Occipital lobe (tissue), 2 donors: ENCODE results near the gene BEND5. TPM values are rescaled to one million over a fixed set of nuclear protein-coding genes. Genes with fewer than 3 reads are reported as not detected.

ENCODE experiments used
- DNase-seq: peaks from one replicate; lab custom pipeline; 2025; lab: John Stamatoyannopoulos, UW
- total RNA-seq: library from RNA; depleted of rRNA; stranded (reverse); fragments of >200 nt; gene quantifications from one replicate; pipeline ENCODE4 v1.2.3, GENCODE V29; 2014

The BEND5 gene
- total RNA-seq, 1 donor from 2014 or later: 18.2 TPM

DNA sequence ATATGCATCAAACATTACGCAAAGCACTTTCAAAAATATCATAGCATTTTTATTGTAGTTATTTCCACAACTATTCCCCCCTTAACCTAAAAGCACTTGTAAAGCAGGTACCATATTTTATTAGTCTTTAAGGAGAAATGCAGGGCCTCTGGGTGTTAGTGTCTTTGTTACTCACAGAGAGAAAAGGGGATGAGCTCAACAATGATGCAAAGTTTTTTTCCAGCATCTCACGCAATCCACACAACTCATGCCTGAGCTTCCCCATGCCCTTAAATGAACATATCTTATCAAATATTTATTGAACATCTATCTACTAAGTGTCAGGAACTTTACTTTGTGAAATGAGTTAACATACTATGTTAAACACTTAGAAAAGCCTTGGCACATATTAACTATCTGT is 50.6 kb downstream of the BEND5 start:
- no peak for DNase-seq

DNA sequence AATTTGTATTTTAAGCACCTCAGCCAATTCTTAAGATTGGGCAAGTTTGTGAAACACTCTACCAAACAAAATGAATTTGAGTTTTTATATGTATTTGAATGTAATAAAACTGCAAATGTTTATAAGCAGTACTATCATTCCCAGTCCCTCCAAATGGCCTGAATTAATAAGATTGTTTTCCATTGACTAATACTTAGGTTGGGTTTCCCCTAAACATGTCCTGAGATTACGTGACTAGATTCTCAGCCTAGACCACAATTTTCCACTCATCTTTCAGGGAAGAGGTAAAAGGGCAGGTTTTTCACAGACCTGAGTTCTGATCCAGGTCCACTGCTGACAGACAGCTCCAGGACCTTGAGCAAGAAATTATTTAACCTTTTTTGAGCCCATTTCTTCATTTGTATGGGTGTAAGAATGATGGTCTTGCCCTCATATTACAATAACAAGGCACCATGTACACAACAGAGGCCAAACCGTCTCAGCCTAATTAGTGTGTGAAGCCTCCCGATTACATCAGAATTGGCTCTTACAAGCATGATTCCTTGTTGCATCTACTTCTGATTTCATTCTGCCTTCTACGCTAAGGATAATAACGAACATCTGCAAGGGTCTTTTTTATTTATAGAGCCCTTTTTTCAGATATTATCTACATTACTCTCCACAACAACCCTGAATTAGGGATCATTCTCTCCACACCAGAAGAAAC is 51.2 kb downstream of the BEND5 start:
- DNase-seq: no peak

DNA sequence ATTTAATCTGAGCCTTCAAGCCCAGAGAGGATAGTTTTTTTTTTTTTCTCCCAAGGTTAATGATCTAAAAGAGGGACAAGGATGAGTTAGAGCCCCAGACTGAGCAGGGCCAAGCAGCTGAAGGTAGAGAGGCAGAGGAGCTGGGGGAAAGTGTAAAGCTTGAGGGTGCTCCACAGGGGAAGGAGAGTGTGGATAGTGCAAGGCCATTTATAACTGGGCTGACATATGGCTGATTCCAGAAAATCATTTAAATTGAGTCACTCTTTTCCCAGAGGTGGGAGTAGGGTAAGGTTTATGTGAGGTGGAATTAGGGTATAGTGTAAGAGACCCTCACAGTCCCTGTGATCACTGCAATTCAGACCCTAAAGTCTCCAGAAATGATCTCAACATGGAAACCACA is 55.8 kb downstream of the BEND5 start:
- DNase-seq: no peak

DNA sequence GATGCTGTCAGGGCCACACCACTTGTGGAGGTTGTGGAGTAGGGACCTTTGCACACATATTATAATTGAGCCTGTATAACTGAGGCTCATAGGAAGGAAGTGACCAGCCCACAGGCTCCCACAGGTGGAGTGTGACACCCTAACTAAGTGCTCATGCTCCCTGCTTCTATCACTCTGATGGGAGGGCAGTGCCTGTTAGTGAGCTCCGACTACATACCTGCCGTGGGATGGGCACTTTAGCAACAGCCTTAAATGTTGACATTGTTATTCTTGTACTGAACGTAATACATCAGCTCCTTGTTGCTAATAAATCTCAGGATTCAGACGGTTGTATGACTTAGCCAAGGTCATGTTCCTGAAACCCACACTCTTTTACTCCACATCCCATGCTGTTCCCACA is 58.0 kb downstream of the BEND5 start:
- no peak for DNase-seq

DNA sequence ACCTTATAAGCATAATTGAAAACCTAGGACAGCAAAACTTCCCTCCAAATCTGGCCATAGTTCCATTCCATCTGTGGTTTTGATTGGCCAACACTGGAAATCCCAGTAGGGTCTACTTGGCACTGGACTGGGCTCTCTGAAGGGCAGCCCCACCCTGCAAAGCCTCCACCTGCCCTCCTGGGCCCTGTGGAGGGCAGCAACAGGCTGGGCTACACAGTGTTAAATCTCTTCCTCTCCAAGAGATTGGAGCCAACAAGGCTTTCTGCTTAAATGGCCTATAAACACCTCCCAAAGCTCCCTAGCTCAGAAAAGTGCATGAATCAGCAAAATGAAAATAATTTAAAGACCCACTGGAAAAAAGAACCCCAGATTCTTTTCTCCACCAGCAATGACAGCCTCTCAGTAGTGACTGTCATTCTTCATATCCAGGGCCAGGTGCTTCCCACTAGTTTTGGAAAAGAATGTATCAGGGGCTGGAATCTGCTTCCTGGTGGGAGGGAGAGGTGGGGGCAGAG is 58.5 kb downstream of the BEND5 start:
- no peak for DNase-seq

DNA sequence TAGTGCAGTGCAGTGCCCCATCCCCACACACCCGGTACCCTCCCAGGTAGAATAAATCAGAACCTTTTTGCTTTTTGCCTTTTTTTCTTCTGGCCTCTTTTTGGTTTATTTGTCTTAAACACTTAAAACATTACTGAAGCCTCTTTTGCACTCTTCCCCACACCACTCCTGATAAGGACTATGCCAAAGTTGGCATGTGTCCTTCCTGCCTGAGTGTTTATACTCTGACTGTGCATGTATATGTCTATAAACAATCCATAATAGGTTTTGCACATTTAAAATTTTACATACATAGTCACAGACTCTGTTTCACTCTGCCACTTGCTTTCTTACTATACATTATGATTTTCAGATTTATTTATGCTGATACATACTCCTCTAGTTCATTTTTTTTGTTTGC is 59.6 kb downstream of the BEND5 start:
- DNase-seq: no peak

DNA sequence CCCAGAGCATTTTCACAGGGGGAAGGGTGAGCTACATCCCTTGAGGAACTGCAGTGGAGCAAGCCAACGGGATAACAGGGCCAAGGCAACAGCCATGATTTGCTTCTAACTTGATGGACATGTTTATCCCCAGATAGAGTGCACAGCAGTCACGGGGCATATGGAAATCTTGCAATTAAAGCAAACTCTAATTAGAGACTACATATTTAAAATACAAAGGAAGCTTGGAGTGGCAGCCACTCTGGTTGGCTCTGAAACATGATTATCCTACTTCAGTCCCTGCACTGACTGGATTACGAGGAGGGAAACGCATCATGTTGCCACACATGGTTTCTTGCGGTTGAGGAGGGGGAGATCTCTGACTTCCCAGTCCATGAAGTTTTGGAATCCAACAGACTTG is 60.8 kb downstream of the BEND5 start:
- no peak for DNase-seq

DNA sequence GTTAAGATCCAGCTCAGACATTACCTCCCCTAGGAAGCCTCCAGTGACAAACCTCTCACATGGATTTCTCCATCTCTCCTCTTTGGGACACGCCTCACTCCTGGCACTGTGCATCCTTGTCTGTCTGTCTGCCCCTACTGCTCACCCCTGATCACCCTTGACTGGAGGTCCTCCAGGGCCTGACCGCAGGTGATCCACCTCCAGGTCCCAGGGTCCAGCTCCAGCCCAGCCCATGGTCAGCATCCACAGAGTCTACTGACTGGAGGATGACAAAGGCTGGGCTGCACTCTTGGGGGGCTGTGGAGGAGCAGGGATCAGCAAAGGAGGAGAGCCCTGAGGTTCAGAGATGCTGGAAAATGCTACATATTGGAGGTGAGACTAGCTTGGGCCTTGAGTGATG is 65.8 kb downstream of the BEND5 start:
- DNase-seq: no peak

DNA sequence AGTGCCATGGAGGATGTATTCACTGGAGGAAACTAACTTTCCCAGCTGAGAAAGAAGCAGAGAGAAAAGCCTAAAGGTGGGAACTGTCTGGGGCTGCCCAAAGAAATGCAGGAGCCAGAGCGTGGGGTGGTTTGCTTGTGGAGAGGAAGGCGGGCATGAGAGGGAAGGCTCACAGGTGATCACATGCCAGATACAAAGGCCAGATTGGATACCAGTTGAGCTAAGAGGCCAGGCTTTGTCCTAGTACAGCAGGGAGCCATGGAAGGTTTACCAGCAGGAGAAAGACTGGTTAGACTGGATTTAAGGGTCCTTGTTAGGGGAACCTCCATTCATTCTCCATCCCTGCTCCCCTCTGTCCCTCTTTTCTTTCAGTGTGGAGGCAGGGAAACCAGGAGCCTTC is 66.4 kb downstream of the BEND5 start:
- DNase-seq: no peak

DNA sequence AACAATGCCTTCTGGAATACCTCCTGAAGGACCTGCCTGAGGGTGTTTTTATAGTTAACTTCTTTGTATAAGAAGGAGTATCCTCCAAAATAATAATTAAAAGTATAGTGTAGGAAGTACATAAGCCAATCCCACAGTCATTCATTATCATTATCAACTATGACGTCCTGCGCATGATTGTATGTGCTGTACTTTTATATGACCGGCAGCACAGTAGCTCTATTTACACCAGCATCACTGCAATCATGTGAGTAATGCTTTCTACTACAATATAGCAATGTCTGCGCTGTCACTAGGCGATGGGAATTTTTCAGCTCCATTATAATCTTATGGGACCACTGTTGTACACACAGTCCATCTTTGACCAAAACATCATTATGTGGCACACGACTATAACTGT is 72.0 kb downstream of the BEND5 start:
- DNase-seq: no peak

DNA sequence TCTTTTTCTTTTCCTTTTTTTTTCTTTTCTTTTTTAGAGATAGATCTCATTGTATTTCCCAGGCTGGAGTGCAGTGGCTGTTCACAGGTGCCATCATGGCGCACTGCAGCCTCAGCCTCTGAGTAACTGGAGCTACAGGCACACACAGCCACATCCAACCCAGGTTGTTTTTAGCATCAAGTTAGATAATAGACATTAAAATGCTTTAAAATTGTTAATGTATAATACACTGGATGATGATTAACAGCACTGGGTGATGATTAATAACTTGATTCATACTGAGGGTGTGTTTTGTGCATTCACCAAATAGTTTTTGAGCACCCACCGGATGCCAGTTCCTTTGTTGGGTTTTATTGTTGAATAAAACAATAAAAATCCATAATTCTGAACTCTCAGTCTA is 75.2 kb downstream of the BEND5 start:
- DNase-seq: no peak

DNA sequence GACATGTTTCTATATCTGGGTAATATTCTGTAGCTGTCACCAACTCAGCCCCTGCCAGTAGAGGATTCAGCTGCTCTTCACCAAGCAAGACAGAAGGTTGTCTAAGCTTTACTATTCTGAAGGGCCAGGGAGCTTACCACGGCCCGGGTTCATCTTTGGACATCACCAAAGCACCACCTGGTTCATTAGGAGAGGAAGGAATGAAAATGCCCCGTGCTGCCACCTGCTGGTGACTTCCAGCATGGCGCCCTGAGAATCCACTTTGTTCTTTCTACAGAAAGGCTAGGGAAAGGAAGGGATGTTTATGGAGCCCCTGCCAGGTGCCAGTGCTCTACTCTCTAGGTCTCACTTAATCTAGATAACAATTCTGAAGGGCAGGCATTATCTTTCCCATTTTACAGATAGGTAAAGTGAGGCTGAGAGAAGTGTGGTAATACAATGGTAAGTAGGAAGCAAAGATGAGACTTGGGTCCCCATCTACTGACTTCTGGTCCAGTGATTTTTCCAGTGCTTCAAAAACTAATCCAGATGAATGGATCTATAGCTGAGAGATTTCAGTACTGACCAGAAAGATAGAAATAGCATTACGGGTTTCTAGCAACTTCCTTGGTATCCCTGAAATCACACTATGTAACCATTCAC is 79.5 kb downstream of the BEND5 start:
- DNase-seq: peak; percentile 5

DNA sequence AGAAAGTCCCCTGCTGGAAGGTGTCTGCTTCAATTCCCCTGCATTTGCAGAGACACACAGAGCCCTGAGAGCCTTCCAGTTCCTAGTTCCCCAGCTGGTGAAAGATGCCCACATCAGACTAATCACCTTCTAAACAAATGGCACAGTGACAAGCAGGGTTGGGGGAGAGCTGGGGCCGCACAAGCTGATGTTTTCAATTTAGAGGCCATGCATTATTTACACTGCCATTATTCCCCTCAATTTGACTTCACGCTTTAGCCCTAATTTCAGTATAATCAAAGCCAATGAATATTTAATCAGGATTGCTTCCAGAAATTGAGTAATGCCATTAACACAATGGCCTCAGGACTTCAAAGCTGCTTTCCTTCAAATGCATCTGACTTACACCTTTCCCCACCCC is 81.5 kb downstream of the BEND5 start:
- DNase-seq: no peak

DNA sequence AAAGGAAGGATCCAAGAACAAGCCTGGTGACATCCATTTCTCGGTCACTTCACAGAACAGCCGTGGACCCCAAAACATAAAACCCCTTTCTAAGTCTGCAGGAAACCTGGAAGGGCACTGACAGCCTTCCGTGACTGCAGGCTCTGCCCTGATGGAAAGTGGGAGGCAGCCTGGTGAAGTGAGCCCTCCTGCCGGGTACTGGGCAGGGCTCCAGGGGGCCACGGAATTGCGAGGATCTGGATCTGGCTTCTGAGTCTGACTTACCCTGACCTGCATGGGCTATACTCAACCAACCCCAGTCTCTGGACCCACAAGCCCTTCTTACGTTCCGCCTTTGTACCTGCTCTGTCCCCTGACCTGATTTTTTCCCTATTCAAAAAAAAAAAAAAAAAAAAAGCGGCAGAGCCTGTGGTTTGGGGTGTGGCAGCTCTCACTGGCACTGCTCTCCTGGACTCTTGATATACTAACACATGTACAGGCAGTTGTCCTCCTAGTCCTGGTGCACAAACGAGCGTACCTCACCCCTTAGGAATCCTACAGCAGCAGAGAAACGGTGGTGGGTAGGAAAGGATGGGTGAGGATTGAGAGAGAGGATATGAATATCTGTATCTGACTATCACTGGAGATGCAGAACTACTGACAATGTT is 82.9 kb downstream of the BEND5 start:
- no peak for DNase-seq

DNA sequence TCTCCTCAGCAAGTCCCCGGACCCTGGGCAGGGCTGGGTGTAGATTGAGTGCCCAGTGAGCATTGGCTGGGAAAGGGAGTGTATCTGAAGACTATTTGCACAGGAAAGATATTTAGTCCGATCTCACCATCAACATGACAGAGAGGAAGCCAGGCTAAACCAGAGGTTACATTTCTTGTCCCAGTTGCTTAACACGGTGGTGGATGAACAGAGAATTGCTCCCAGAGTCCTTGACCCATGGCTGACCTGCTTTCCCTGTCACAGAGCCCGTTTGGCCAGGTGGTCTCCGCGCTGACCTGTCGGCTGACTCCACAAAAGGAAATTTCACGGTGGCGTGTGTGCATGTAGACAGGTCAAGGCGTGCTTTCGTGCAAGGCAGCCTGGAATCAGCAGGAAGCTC is 83.5 kb downstream of the BEND5 start:
- no peak for DNase-seq

DNA sequence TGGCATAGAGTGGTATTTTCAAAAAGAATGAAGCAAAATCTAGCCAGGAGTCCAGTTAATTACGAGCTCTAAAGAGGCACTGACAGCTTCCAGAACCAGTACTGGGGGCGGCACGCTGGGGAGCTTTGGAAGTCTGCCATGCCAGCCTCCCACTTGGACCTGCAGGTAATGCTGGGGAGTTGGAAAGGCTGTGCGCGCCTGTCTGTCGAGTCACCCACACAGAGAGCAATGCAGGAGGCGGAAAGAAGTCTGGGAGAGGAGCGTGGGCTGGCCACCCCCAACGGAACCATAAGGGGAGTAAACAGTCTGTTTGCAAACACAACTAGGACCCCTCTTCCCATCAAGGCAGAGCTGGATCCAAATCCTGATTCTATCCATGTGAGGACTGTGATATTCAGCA is 84.5 kb downstream of the BEND5 start:
- peak; percentile 36 for DNase-seq

DNA sequence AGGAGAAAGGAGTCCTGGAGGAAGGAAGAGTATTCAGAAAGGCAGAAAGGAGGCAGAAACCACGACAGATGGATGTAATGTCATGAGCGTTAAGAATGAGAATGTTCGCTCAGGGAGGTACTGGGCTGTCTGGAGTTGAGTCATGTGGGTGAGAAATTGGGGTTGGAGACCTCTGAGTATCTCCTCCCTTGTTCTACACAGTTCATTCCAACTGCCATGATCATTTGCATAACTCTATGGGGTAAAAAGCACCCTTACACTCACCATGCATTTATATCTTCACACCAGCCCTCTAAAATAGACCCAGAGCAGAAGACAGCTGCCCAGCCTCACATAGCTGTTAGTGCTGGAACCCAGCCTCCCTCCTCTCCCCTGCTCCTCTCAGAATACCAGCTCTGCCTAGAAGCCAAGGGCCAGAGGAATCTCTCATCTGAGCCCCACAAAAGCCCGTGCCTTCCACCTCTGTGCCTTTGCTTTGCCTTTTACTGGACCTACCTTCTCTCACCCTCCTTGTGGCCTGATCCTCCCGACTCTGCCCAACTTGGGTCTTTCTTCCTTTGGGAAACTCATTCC is 85.2 kb downstream of the BEND5 start:
- DNase-seq: no peak

DNA sequence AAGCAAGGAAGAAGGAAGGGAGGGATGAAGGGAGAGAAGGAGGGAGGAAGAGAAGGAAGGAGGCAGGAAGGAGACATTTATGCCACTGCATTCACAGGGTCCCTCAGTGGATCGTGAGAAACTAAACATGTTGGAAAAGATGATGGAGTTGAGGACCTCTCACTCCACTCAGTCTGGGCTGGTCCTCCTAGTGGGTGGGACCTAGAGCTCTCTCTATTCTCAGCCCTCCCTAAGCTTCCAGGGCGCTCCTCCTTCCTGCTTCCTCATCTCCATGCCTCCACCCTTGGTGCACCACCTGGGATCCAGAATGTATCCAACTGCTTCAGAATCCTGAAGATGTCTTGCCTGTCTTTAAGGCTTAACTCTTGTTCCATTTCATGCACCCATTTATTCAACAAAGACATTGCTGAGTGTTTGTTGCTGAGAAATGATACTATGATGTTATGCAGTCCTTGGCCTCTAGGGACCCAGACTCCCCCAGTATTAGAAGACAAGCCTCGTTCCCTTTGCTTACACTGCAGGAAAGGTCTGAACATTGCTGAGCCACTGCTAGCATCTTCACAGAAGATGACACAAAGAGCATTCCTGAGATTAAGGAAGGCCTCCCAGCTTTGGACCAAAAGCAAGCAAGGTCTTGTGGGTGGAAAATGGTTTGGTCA is 88.5 kb downstream of the BEND5 start:
- no peak for DNase-seq

DNA sequence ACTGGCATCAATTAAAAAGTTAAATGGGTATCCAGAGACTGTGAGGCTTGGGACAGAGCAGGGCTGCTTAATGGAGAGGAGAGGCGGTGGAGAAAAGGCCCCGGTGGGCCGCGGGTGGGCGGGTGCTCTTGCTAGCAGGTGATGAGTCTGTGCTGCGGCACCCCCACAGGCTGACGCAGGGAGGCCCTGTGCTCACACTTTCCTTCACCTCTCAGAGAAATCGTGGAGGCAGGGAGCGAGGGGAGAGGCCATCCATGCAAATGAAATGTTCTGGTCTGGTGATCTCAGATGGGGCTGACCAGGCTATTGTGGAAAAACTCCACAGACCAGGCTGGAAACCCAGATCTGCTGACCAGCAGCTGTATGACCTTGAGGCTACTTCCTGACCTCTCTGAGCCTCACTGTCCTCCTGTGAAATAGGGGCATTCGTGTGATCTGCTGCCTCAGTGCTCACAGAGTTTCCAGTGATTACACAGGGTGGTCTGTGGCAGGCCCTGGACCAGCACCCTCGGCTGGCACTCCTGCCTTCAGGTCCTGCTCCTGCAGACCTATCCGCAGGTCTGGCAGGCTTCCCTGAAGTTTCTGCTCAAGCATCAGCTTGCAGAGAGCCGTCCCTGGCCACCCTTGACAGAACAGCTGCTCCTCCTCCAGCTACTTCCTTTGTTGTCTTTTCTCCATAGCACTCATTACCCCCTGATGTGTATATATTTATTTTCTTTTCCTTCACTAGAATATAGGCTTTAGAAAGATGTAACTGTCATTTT is 89.2 kb downstream of the BEND5 start:
- DNase-seq: no peak

DNA sequence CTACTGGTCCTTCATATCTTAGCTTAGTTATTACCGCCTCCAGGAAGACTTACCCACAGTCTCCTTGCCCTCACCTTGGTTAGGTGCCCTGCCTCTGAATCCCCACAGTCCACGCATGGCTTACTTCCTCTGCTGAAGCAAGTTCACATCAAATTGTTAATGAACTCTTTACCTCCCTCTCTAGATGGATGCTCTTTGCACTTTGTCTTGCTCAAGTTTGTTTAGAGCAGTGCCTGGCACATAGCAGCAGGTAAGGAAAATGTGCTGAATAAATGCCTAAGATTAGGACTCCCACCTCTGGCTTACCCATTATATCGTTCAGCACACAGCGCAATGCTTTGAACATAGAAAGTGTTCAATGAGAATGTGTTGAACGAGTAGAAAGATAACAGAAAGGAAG is 90.5 kb downstream of the BEND5 start:
- DNase-seq: no peak

DNA sequence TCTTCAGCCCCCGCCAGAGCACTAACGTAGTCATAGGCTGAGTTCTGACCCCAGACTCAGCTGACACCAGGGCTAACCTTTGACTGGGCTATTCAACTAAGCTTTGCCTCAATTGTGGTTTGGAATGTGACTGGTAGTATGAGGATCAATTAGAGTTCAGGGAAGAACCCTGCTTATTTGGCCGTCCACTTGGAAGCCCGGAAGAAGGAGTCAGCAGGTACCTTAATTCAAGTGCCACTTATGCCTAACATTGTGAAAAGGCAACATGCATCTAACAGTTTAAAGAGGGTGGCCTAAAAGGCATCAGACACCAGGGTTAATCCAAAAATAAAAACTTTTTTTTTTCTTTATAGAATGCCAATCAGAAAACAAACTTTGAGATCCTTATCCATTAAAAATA is 92.3 kb downstream of the BEND5 start:
- DNase-seq: no peak
